NCI-H146 treated with DMSO at 0.1 percent for 48 hours (cell line): ENCODE data around the gene GLDN.

Source experiments
- DNase-seq: peaks from one replicate; lab custom pipeline; 2025; ENCODE audit not compliant: unreplicated experiment; lab: John Stamatoyannopoulos, UW

Gene GLDN

DNA sequence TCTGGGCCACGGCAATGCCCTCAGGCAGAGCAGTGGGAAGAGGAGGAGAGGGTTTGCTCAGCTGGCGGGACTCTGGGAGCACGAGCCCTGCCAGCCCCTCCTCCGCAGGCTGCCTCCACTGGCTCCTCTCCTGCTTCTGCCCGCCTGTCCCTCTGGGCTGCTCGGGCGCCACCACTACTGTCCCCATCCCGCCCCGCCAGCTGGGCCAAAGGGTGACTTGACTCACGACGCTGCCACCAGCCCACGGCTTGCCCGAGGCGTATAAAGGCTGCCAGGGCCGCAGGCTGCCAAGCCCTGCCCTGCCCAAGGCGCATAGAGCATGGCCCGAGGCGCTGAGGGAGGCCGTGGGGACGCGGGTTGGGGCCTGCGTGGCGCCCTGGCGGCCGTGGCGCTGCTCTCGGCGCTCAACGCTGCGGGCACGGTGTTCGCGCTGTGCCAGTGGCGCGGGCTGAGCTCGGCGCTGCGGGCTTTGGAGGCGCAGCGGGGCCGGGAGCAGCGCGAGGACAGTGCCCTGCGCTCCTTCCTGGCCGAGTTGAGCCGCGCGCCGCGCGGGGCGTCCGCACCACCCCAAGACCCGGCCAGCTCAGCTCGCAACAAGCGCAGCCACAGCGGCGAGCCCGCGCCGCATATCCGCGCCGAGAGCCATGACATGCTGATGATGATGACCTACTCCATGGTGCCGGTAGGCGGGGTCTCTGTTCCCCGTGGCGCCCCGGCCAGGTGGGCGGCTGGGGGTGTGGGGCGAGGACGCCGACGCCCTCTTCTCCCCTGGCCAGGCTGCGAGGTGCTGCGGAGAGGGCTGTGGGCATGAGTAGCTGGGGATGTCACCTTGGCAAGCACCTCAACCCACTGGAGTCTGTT, at the start of gene GLDN:
GLDN (plus strand) TSS at position 290 of the 861 bp plus-strand sequence; CDS start at position 320, 30 bp downstream.
- peak; percentile 42 for DNase-seq

GRCh38 chr15:51298620-51299019, 42.8 kb upstream of the GLDN start:
- DNase-seq: no peak

GRCh38 chr15:51299187-51300015, 42.1 kb upstream of the GLDN start:
- peak; percentile 95 for DNase-seq

DNA sequence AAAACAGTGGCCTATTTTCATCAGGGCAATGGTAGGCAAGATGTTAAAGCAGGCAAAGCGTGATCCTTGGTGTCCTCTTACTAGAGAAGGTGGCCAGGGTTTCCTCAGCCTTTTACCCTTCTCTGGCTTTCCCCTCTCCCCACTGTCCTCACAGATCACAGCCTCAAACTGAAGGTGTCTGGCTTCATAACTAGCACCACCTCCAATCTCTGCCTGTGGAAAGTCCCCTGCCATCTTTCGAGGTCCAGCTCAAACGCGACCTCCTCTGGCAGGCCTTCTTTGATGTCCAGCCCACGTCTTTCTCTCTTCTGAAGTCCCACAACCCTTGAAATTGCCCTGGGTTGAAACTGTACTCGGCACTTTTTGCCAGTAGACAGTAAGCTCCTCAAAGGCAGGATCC, 39.0 kb upstream of the GLDN start:
- no peak for DNase-seq

DNA sequence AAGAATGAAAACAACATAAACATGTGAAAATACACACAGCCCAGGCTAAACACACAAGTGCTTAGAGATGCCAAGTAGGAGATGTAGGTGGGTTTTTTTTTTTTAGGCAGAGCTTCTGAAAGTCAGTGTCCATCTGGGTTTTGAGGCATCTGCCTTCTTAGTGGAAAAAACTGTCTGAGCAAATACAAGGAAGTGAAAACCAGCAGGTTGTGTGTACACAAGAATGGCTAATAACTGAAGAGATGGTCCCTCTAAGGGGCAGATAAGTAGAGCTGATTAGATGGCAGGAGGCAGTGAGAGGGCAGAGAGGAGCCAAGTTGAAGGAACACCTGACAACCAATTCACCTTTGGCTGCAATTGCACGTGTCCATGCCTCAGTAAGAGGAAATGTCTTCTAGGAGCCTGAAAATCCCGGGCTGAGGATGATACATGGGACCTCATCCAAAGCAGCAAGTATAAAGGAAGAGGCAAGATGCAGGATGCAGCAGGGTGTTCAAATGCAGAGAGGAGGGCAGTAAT, 37.9 kb upstream of the GLDN start:
- no peak for DNase-seq

- DNase-seq: no peak
These were observed 34.1 kb upstream of the GLDN start for GRCh38 chr15:51307325-51307724.

DNA sequence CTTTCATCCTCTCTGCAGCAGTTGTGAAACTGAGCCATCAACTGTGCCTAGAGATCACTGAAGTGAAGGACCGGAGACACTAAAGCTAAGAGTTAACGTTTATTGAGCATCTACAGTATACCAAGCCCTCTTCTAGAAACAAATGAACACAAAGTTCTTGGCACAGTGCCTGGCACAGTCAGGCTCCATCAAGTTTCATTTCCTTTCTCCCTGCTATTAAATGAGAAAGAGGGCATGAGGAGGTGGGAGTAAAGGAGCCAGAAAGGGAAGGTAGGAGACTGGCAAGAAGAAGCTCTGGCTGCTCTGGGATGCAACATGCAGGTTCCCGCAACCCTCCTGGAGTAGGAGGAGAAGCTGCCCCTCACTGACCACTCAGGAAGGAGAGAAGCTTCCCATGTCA, 33.6 kb upstream of the GLDN start:
- DNase-seq: no peak

DNA sequence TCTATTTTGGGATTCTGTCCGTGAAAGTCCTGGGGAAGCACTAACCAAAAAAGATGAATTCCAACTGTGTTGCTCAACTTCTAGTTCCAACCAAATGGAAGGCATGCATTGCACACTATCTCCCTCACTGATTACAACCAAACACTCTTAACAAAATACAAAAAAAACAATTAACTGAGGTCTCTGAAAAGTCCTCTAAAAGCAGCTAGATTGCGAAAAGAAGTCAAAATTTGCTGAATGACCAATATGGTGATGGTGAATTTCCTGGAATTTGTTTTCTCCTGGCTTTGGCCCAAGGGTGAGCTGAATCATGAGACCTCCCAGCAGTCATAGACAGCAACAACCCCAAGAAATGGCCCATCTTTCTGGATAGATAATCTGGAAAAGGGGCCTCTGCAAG, 31.4 kb upstream of the GLDN start:
- DNase-seq: no peak

DNA sequence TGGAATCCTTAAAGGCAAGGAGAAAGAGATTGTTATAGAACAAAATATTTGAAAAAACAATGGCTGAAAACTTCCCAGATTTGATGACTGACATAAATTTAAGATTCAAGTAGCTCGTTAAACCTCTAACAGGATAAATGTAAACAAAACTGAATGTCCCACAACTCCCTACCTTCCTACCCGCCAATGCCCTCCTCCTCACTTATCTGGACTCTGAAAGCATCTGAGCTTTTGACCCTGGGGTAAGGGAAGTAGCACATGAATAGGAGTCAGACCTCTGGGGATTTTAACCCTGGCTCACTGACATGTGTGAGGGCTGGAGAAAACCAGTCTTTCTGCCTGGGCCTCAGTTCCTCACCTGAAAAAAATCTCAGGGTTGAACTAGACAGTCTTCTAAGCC, 29.9 kb upstream of the GLDN start:
- DNase-seq: no peak

DNA sequence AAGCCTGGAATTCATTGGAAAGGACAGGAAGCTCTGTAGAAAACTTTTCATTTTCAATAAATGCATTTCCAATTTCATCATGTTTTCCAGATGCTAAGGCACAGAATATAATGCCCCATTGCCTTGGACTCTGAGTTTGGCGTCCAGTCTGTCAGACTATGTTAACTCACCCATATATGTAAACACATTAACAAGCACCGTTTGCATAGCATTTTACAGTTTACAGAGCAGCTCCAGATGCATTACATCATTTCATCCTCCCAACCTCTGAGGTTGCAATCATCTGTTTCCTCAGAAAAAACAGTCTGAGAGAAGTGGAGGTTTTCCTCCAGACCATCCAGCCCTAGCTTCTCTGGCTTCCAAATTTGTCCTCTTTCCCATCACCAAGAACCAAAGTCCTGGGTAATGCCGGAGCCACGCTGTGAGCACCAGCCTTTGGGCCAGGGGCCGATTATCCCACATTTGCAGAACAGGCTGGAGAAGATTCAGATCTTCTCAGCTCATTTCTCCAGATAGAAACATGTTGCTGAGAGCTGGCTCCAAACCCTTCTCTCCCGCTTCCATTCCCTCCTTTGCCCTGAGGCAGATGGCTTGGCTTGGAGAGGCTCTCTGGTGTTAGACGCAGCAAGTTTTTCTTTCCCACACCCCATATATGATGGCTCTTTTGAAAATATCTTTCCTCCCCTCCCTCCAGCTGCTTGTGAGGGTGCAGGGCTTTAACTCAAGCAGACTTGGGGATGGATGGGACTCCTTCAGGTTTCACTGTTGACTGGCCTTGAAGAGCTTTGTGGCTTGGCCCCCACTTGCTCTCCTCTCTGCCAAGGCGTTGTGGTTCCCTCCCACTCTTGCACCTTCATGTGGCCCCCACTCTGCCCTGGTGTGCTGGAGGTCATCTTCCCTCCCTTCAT, 29.0 kb upstream of the GLDN start:
- DNase-seq: no peak

DNA sequence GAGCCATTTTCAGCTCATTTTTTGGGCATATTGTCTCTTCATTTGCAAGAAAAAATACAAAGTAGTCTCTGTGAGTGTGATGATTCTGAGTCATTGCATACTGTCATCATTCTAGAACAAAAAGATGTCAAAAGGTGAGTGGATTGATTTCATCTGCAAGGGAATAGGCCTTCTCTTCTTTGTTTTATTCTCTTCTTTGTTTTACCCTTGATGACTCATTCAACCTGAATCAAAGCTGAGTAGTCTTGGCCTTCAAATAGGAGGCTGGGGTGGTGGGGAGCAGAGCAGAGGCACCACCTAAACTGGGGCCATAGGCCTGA, 28.4 kb upstream of the GLDN start:
- no peak for DNase-seq

DNA sequence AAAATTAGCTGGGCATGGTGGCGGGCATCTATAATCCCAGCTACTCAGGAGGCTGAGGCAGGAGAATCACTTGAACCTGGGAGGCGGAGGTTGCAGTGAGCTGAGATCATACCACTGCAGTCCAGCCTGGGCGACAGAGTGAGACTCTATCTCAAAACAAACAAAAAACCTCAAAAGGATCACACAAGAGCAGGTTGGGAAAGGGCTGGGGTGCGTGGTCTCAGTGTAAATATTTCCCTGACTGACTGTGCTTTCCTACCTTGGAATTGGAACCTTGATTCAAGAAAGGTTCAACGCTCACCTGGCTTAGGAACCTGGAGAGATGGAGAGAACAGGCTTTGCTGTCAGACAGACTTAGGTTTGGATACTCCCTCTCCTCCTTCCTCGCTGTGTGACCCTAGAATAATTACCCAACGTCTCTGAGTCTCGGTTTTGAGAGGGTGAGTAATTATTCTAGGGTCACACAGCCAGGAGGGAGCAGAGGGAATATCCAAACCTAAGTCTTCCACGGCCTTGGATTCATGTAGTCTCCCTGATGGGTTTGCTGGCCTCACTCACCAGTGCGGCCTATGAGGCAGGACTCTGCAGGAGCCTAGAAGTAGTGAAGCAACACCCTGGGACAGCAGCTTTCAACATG, 27.7 kb upstream of the GLDN start:
- no peak for DNase-seq

GRCh38 chr15:51314391-51315337, 26.8 kb upstream of the GLDN start:
- no peak for DNase-seq

- no peak for DNase-seq
These were observed 25.7 kb upstream of the GLDN start for GRCh38 chr15:51315726-51316125.

- no peak for DNase-seq
These were observed 24.8 kb upstream of the GLDN start for GRCh38 chr15:51316636-51317035.

DNA sequence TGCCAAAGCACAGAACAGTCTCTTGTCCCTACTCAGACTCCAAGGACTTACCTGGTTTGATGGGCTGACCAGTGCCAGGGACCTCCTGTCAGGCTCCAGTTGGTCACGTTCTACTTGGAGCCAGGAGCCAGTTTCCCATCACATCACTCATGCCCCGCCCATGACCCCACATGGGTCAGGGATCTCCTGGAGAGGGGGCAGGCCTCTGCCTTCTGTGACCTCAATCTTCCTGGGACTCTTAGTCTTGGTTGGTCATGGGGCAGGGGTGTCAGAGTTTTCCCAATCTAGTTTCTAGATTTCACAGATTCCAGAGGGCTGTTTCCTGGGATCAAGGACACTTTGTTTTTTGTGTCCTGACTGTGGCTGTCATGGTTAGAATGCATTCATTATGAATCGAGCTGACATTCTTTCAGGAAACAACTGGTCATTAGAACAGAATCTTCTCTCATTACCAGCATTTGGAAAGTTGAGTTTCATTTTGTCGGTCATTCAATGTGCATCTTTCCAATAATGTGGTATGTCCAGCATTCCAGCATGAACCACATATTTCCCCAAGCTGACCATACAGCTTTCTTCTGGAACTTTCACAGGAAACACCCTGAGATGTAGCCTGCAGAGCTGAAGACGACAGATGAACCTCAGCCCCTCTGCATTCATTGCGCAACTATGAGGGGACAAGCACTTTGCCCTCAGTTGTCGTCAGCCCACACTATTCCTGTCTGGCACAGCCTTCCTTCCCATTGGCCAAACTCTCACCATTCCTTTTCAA, 22.9 kb upstream of the GLDN start:
- no peak for DNase-seq

- no peak for DNase-seq
These were observed 21.9 kb upstream of the GLDN start for GRCh38 chr15:51319539-51319938.

- no peak for DNase-seq
These were observed 20.6 kb upstream of the GLDN start for GRCh38 chr15:51320843-51321242.

- DNase-seq: no peak
These were observed 20.1 kb upstream of the GLDN start for GRCh38 chr15:51321316-51321715.
